SK-N-SH treated with all-trans-retinoic acid at 6 μM for 48 hours (cell line): ENCODE measurements around the gene SPAG5.
A peak's percentile ranks its signal among the peaks of the same experiment; 100 is the strongest.
"Not testable (repeated sequence)": the region's sequence is repeated elsewhere in the genome, so short reads cannot be mapped to it uniquely, and the experiment has no call there.

ENCODE experiments used
- ATAC-seq: fragments of 200-7000 bp; cut with Tn5 transposase; 3 replicates; pipeline ENCODE4 v1.9.1; 2020; ENCODE audit warnings: mild to moderate bottlenecking, moderate library complexity
- BACH2 ChIP-seq: fragments of 250-450 bp; sonication (Bioruptor Pico); IDR thresholded peaks from 2 replicates; pipeline ENCODE4 v1.9.0; 2021; ENCODE audit warnings: mild to moderate bottlenecking, borderline replicate concordance
- ESRRG ChIP-seq: fragments of 250-450 bp; sonication (Bioruptor Pico); IDR thresholded peaks from 2 replicates; pipeline ENCODE4 v1.6.1; 2021; ENCODE audit warnings: mild to moderate bottlenecking
- GLIS3 ChIP-seq: fragments of 250-450 bp; sonication (Bioruptor Pico); IDR thresholded peaks from 2 replicates; pipeline ENCODE4 v1.5.0; 2020; ENCODE audit warnings: mild to moderate bottlenecking, moderate library complexity
- OSR1 ChIP-seq: fragments of 250-450 bp; sonication (Bioruptor Pico); IDR thresholded peaks from 2 replicates; pipeline ENCODE4 v1.8.0; 2022; ENCODE audit warnings: moderate library complexity, mild to moderate bottlenecking, inconsistent platforms
- PPARA ChIP-seq: fragments of 250-450 bp; sonication (Bioruptor Pico); IDR thresholded peaks from 2 replicates; pipeline ENCODE4 v1.5.0; 2020; ENCODE audit warnings: mild to moderate bottlenecking, borderline replicate concordance
- RARB ChIP-seq: fragments of 250-450 bp; sonication (Bioruptor Pico); IDR thresholded peaks from 2 replicates; pipeline ENCODE4 v1.8.0; 2021; ENCODE audit warnings: mild to moderate bottlenecking, moderate library complexity
- SNAI2 ChIP-seq: fragments of 250-450 bp; sonication (Bioruptor Pico); IDR thresholded peaks from 2 replicates; pipeline ENCODE4 v1.5.0; 2020; ENCODE audit warnings: mild to moderate bottlenecking, moderate library complexity
- TCF4 ChIP-seq: fragments of 250-450 bp; sonication (Bioruptor Pico); IDR thresholded peaks from 2 replicates; pipeline ENCODE4 v1.8.0; 2021; ENCODE audit warnings: mild to moderate bottlenecking, moderate library complexity, borderline replicate concordance
- ZC3H10 ChIP-seq: fragments of 250-450 bp; sonication (Bioruptor Pico); IDR thresholded peaks from 2 replicates; pipeline ENCODE4 v1.5.1; 2021; ENCODE audit warnings: mild to moderate bottlenecking, moderate library complexity
- ZFP30 ChIP-seq: fragments of 450-650 bp; formaldehyde crosslinking; IDR thresholded peaks from 2 replicates; pipeline ENCODE4 v1.5.0; 2022; ENCODE audit warnings: mild to moderate bottlenecking, moderate library complexity
- ZNF565 ChIP-seq: fragments of 450-650 bp; formaldehyde crosslinking; conservative IDR thresholded peaks from 2 replicates; pipeline ENCODE4 v1.5.0; 2020; ENCODE audit warnings: low read depth, mild to moderate bottlenecking, moderate library complexity
- ZNF70 ChIP-seq: fragments of 450-650 bp; formaldehyde crosslinking; IDR thresholded peaks from 2 replicates; pipeline ENCODE4 v1.5.0; 2020; ENCODE audit warnings: mild to moderate bottlenecking, moderate library complexity
- TF ChIP-seq, protein P1 (sequence below): fragments of 250-450 bp; sonication (Bioruptor Pico); IDR thresholded peaks from 2 replicates; pipeline ENCODE4 v1.8.0; 2021; ENCODE audit warnings: low read depth, mild to moderate bottlenecking, moderate library complexity, borderline replicate concordance
- TF ChIP-seq, protein P2 (sequence below): fragments of 250-450 bp; sonication (Bioruptor Pico); IDR thresholded peaks from 2 replicates; pipeline ENCODE4 v1.5.0; 2020; ENCODE audit warnings: mild to moderate bottlenecking, moderate library complexity
- TF ChIP-seq, protein P3 (sequence below): fragments of 250-450 bp; sonication (Bioruptor Pico); IDR thresholded peaks from 2 replicates; pipeline ENCODE4 v1.8.0; 2020; ENCODE audit warnings: mild to moderate bottlenecking, moderate library complexity, borderline replicate concordance

Gene SPAG5

DNA sequence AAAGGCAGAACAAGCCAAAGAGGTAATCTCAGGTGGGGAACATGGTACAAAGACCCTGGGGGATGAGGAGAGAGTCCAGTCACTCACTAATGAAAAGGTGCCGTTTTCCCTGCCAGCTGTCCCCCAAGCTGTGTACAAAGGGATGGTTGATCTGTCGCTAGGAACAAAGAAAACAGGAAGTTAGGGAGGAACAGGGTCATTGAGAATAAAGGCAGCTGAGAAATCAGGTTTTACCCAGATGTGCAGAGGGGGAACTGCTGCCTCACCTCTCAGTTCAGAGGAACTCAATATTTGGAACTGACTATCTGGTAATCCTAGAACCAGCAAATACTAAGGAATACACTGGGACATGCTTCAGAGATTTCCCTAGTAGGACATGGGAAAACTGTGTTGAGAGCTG lies 13.7 kb upstream of the SPAG5 start:
- TF ChIP-seq, protein P1, sequence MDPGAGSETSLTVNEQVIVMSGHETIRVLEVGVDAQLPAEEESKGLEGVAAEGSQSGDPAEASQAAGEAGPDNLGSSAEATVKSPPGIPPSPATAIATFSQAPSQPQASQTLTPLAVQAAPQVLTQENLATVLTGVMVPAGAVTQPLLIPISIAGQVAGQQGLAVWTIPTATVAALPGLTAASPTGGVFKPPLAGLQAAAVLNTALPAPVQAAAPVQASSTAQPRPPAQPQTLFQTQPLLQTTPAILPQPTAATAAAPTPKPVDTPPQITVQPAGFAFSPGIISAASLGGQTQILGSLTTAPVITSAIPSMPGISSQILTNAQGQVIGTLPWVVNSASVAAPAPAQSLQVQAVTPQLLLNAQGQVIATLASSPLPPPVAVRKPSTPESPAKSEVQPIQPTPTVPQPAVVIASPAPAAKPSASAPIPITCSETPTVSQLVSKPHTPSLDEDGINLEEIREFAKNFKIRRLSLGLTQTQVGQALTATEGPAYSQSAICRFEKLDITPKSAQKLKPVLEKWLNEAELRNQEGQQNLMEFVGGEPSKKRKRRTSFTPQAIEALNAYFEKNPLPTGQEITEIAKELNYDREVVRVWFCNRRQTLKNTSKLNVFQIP (CRISPR knock-in tag) = no peak
- no peak for TF ChIP-seq SNAI2 (CRISPR knock-in tag)
- ATAC-seq = no peak

DNA sequence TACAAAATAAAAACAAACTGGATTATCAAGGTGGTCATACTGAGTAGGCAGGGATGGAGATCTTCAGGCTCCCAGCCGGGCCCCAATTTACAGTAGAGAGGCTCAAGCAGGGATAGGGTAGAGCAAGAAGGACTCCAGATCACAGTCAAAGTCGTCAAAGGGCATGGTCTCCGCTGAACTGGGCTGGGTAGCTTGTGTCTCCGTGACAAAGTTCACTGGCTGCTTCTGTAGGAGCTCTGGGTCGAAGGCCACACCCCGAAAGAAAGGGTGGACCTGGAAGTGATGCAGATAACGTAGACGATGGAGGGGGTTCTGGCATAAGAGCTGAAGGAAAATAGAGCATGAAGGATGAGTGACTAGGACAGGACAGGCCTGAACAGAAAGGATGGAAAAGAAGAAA lies 11.6 kb upstream of the SPAG5 start:
- no peak for TF ChIP-seq OSR1
- no peak for TF ChIP-seq ESRRG (CRISPR knock-in tag)
- TF ChIP-seq ZC3H10 (CRISPR knock-in tag) = no peak
- no peak for TF ChIP-seq PPARA
- no peak for TF ChIP-seq RARB
- TF ChIP-seq TCF4 = no peak
- ATAC-seq = no peak

DNA sequence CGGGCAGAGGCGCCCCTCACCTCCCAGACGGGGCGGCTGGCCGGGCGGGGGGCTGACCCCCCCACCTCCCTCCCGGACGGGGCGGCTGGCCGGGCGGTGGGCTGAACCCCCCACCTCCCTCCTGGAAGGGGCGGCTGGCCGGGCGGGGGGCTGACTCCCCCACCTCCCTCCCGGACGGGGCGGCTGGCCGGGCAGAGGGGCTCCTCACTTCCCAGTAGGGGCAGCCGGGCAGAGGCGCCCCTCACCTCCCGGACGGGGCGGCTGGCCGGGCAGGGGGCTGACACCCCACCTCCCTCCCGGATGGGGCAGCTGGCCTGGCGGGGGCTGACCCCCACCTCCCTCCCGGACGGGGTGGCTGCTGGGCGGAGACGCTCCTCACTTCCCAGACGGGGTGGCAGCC lies 5.2 kb upstream of the SPAG5 start:
- ATAC-seq = not testable (repeated sequence)

DNA sequence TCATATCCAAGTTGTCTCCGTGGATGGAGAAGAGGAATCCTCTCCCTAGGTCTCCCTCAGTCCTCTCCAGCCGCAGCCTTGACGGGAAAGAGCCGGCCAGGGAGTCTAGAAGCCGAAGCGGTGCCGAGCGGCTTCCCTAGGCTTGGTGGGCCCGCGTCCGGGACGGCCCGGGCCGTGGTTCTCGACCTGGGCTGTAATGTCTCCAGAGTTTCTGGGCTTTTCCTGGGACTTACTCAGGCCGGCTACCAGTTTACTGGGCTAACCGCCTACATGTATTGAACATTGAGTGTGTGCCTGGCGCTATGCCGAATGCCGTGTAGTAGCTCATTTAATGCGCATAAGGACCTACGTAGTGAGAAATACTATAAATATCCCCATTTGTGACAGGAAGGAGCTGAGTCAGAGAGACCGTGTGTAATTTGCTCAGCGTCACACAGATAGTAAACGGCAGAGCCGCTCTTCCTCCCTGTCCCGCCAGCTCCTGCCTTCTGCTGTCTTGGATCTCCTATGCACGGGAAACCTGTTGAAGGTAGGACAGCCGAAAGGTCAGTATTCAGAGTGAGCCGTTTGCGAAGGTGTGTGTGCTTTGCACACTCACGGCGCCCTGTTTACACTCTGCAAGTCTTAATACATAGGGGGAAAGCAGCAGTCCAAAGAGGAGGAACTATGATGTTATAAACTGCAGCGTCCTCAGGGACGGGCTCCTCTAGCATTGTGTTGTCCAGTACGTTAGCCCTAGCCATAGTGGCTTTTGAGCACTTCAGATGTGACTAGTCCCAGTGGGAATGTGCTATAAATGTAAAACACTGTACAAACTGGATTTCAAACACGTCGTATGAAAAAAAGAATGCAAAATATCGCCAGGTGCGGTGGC lies 723 bp upstream of the SPAG5 start:
- peak; percentile 77 for ATAC-seq
- no peak for TF ChIP-seq BACH2
- TF ChIP-seq, protein P2, sequence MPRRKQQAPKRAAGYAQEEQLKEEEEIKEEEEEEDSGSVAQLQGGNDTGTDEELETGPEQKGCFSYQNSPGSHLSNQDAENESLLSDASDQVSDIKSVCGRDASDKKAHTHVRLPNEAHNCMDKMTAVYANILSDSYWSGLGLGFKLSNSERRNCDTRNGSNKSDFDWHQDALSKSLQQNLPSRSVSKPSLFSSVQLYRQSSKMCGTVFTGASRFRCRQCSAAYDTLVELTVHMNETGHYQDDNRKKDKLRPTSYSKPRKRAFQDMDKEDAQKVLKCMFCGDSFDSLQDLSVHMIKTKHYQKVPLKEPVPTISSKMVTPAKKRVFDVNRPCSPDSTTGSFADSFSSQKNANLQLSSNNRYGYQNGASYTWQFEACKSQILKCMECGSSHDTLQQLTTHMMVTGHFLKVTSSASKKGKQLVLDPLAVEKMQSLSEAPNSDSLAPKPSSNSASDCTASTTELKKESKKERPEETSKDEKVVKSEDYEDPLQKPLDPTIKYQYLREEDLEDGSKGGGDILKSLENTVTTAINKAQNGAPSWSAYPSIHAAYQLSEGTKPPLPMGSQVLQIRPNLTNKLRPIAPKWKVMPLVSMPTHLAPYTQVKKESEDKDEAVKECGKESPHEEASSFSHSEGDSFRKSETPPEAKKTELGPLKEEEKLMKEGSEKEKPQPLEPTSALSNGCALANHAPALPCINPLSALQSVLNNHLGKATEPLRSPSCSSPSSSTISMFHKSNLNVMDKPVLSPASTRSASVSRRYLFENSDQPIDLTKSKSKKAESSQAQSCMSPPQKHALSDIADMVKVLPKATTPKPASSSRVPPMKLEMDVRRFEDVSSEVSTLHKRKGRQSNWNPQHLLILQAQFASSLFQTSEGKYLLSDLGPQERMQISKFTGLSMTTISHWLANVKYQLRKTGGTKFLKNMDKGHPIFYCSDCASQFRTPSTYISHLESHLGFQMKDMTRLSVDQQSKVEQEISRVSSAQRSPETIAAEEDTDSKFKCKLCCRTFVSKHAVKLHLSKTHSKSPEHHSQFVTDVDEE = no peak

DNA sequence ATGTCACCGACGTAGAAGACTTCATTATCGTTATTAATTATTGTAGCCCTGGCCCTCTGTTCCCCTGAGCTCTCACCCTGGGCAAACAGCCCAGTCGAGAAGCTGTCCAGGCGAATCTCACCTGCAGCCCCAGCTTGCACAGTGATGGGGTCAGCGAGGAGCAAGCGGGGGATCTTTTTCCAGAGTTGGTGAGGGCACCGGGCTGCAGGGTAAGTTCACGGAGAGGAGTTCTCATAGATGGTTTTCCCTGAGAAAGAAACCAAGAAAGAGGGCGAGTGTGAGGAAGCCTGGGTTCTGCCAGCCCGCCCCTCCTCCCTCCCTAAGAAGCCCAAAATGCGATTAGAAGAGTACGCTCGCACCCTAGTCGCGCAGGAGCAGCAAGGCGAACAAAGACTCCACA lies 436 bp downstream of the SPAG5 start:
- ATAC-seq = peak; percentile 8
- TF ChIP-seq, protein P3, sequence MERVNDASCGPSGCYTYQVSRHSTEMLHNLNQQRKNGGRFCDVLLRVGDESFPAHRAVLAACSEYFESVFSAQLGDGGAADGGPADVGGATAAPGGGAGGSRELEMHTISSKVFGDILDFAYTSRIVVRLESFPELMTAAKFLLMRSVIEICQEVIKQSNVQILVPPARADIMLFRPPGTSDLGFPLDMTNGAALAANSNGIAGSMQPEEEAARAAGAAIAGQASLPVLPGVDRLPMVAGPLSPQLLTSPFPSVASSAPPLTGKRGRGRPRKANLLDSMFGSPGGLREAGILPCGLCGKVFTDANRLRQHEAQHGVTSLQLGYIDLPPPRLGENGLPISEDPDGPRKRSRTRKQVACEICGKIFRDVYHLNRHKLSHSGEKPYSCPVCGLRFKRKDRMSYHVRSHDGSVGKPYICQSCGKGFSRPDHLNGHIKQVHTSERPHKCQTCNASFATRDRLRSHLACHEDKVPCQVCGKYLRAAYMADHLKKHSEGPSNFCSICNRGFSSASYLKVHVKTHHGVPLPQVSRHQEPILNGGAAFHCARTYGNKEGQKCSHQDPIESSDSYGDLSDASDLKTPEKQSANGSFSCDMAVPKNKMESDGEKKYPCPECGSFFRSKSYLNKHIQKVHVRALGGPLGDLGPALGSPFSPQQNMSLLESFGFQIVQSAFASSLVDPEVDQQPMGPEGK (CRISPR knock-in tag) = no peak
- no peak for TF ChIP-seq ZFP30 (CRISPR knock-in tag)
- no peak for TF ChIP-seq GLIS3 (CRISPR knock-in tag)

DNA sequence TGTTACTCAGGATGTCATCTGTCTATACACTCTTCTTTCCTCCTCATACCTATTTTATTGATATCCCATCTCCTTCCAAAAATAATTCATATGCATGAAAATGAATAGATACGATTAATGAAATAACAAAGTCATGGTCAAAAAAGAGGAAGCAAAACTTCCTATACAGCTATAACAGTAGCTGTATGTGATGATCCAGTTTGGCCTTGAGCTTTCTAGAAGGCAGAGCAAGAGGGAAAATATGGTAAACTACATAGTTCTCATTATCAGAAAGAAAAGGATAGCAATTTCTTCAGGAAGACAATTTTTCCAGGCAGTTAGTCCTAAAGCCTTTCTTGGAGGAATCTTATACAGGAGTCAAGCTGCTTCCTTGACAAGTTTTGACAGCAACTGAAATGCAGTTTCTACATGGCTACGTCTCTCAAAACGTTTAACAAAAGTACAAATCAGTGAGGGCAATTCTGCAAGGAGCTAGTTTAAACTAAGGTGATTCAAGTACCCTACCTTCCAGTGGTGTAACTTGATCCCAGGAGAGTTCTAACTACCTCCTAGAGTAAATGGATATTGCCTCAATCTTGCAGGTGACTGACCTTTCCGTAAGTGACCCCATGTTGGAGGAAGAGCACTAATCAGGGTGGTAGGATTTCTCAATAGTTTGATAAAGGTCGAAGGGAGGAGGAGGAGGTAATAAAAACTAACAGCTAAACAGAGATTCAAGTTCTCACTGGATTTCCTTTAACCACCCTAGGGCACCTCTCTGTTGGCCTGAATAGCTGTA lies 1.0 kb downstream of the SPAG5 start:
- TF ChIP-seq ESRRG (CRISPR knock-in tag) = no peak
- no peak for TF ChIP-seq ZNF565
- no peak for TF ChIP-seq ZNF70 (CRISPR knock-in tag)
- TF ChIP-seq, protein P2 = no peak
- TF ChIP-seq GLIS3 (CRISPR knock-in tag) = no peak
- no peak for ATAC-seq
